Neural progenitor cell (in vitro differentiated cells): ENCODE results near the gene SLC25A42.

ENCODE experiments used
- CTCF ChIP-seq: fragments of 200-600 bp; sonication (generic); IDR thresholded peaks from 2 replicates; pipeline ENCODE4 v1.5.1; 2017; ENCODE audit warnings: antibody characterized with exemption, mild to moderate bottlenecking
- EZH2 ChIP-seq: fragments of 200-600 bp; sonication (generic); IDR thresholded peaks from 2 replicates; pipeline ENCODE4 v1.6.1; 2017; ENCODE audit warnings: antibody characterized with exemption, mild to moderate bottlenecking, moderate library complexity
- EZH2phosphoT487 ChIP-seq: fragments of 200-600 bp; sonication (generic); IDR thresholded peaks from 2 replicates; pipeline ENCODE4 v1.6.1; 2017; ENCODE audit warnings: antibody characterized with exemption

- no peak for TF ChIP-seq EZH2
- no peak for TF ChIP-seq EZH2phosphoT487
- TF ChIP-seq CTCF = no peak
These were observed 14.4 kb upstream of the SLC25A42 start for GRCh38 chr19:19049406-19049805.
